ENCODE measurements around the gene SLC8A2. TPM values are rescaled to one million over a fixed set of nuclear protein-coding genes. Genes with fewer than 3 reads are reported as not detected.

The SLC8A2 gene
- total RNA-seq, 1 donor from 2014 or later, result 0.27 TPM

GRCh38 chr19:47483800-47484690, 12.4 kb upstream of the SLC8A2 start, which contains the start of gene KPTN:
TSS of gene KPTN (minus strand) at chr19:47484219. CDS start at chr19:47484160, 59 bp downstream.
- no peaks in the 10 kb centered on the region for H3K27me3 ChIP-seq (ENCODE audit: low read depth)
- TF ChIP-seq CTCF (IDR thresholded peaks at IDR 0.05), result peak; percentile 90
- peaks cover 18% of the 10 kb centered on the region for H3K36me3 ChIP-seq
- peak within 1 kb of the TSS; percentile 91 for H3K27ac ChIP-seq
- peaks cover 16% of the 10 kb centered on the region for H3K4me1 ChIP-seq
- ATAC-seq, result peak; percentile 94 to 95
- H3K9me3 ChIP-seq, result no peaks in the 10 kb centered on the region
- peak within 1 kb of the TSS; percentile 65 for H3K4me3 ChIP-seq
- peak; percentile 94 for DNase-seq
- intact Hi-C loops (cut with DNase I), result no loop called here

GRCh38 chr19:47483200-47483599, 11.5 kb upstream of the SLC8A2 start:
- DNase-seq (no peak), ATAC-seq (no peak)
- no peaks in the 10 kb centered on the region for H3K27me3 ChIP-seq (ENCODE audit: low read depth)
- no peak overlapping the region for H3K27ac ChIP-seq
- intact Hi-C loops (cut with DNase I), result no loop called here
- peaks cover 11% of the 10 kb centered on the region for H3K36me3 ChIP-seq
- H3K9me3 ChIP-seq, result no peaks in the 10 kb centered on the region
- no peak for TF ChIP-seq CTCF (IDR thresholded peaks at IDR 0.05)
- H3K4me1 ChIP-seq, result peaks cover 16% of the 10 kb centered on the region
- H3K4me3 ChIP-seq, result peak overlapping the region; percentile 65

GRCh38 chr19:47481460-47482052, 9.9 kb upstream of the SLC8A2 start:
- intact Hi-C loops (cut with DNase I), result no loop called here
- Histone ChIP-seq H3K4me3 (no peak overlapping the region), H3K27me3 (ENCODE audit: low read depth) (no peaks in the 10 kb centered on the region), H3K27ac (no peak overlapping the region), H3K36me3 (no peaks in the 10 kb centered on the region), H3K4me1 (peaks cover 16% of the 10 kb centered on the region), H3K9me3 (no peaks in the 10 kb centered on the region)
- ATAC-seq (no peak), DNase-seq (no peak)
- TF ChIP-seq CTCF (IDR thresholded peaks at IDR 0.05), result no peak

- H3K27ac ChIP-seq, result no peak overlapping the region
- H3K27me3 ChIP-seq (ENCODE audit: low read depth), result no peaks in the 10 kb centered on the region
- ATAC-seq (no peak), DNase-seq (no peak)
- H3K9me3 ChIP-seq, result no peaks in the 10 kb centered on the region
- intact Hi-C loops (cut with DNase I), result no loop called here
- TF ChIP-seq CTCF (IDR thresholded peaks at IDR 0.05), result no peak
- H3K4me1 ChIP-seq, result peaks cover 16% of the 10 kb centered on the region
- H3K36me3 ChIP-seq, result no peaks in the 10 kb centered on the region
- H3K4me3 ChIP-seq, result no peak overlapping the region
These were observed 9.0 kb upstream of the SLC8A2 start for GRCh38 chr19:47480658-47481057.

- peak; percentile 73 for DNase-seq
- H3K36me3 ChIP-seq, result no peaks in the 10 kb centered on the region
- H3K4me3 ChIP-seq, result peak overlapping the region; percentile 8
- intact Hi-C loops (cut with DNase I), result no loop called here
- no peaks in the 10 kb centered on the region for H3K9me3 ChIP-seq
- H3K27me3 ChIP-seq (ENCODE audit: low read depth), result no peaks in the 10 kb centered on the region
- H3K4me1 ChIP-seq, result peaks cover 14% of the 10 kb centered on the region
- peak in 1 of 2 donors; percentile 13 for ATAC-seq
- TF ChIP-seq CTCF (IDR thresholded peaks at IDR 0.05), result no peak
- no peak overlapping the region for H3K27ac ChIP-seq
These were observed 8.2 kb upstream of the SLC8A2 start for GRCh38 chr19:47479701-47480503.

All from lower lobe of right lung (tissue), 2 donors.